GM19238 (cell line): ENCODE data around the gene EXOSC7.

ENCODE experiments used
- DNase-seq: peaks from one replicate; pipeline ENCODE4 v3.0.0; 2011; ENCODE audit warnings: low spot score; ENCODE audit not compliant: insufficient read length

Gene EXOSC7

DNA sequence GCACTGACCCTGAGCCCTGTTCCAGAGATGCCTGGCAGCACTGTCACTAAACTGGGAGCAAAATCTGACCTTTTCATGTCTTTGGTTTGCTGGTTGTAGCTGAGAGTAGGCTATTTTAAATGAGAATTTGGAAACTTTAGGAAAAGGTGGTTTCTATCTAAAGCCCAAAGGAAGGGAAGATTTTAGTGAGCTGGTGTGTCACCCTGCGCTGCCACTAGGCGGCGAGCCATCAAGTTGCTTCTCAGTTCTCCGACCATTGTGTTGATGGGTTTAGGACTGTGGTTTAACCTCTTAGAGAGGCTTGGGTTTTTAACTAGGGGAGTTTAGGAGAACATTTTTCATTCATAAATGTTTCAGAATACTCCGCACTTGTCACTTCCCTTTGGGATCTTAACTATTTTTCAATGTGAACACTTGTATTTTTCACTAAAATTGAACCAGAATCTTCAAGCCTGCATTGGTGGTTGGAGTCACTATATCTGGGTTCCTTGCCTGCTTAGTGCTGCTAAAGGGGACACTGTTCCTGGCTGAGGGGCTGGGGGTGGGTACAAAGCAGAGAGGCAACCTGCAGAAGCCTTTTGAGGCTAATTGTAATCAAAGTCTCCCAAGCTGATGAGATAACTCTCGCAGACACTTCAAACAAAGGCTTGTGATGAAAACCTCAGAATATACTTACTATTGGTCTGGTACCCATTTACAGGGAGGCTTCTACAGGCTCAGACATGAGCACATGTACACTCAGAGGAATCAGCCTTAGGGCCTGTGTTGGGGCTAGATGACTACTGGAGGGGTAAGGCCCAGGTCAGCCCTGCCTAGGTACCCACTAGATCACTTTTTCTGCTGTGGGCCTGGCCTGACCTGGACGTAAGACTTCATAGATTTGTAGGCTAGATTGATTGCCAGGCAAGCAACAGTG is 16.8 kb downstream of the EXOSC7 start:
- no peak for DNase-seq

DNA sequence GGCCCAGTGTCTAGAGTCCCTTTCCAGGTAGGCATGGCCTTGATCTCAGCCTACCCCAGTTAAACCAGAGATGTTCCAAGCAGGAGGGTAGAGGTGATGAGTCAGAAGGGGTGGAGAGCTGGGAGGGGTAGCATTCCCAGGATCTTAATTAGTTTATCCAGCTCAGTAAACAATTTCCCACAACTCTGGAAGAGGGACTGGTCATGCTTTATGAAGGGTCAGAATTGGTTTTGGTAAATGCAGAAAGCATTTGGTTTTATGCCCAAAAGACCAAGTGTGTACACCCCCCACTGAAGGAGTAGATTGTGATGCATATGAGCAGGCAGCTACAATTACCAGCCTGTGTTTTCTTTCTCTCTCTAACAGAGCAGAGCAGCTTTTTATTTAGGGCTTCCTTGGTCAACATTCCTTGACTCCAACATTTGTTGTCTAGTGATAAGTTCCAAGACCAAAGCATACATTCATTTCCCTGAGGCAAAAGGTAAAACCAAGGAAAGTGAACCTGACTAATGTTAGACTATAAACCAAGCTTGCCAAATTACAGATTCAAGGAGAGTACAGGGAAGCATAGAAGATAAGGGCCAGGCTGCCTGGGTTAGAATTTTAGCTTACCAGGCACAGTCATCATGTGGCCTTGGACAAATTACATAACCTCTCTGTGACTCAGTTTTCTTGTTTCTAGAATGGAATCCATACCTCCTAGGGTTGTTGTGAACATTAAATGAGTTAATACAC is 17.6 kb downstream of the EXOSC7 start:
- DNase-seq, result no peak

DNA sequence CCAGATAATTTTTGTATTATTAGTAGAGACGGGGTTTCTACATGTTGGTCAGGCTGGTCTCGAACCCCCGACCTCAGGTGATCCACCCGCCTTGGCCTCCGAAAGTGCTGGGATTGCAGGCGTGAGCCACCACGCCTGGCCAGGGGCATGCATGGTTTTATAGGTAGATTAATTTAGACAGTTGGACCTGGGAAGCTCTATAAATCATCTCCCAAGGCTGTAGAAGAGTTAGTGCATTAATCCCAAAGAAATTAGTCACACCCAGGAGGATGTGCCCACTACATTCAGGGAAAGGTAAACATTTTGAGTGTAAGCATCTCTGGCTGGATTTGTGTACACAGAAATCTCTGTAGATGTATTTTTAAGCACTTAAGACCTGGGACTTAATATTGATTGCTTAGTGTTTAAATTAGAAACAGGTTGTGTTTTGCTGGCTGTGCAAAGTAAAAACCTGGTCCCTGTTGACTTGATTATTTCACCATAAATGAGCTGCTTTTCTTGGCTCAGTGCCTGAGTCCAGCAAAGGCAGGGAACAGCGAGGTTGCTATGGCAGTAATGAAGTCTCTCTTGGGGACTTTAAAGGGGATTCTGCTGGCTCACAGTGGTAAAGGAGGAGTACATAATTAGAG is 19.2 kb downstream of the EXOSC7 start:
- no peak for DNase-seq

DNA sequence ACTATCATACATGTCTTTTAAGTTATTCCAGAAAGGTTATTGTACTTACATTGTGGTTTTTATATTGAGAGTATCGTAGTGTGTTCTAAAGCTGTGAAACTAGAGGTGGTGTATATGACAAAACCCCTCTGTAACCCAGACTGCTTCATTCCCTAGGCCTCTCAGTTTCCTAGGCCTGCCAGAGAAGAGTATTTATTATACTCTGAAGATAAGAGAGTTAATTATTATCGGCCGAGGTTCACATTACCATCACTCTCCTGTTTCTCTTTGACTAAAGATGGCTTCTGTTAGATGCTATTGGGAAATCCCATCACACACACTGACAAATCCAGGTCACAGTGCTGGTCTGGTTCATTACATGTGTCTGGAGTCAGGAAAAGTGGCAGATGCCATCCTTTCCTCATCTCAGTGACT is 20.5 kb downstream of the EXOSC7 start:
- no peak for DNase-seq

DNA sequence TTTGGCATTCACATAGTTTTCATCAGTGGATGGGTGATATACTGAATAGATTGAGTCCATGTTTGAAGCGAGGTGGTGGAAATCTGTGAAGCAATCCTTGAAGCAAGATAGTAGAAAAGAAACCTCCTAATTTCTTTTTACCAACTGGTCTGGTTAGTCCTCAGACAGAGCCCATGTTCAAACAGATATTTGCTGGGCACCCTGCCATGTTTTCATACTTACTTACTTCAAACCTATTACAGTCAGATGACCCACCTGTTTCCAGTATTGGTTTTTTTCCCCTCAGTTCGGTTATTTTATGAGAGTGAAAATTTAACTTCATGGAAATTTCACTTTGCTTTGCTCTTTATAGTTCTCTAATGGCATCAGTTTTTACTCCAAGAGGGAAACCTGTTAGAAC is 23.7 kb downstream of the EXOSC7 start:
- DNase-seq, result no peak

DNA sequence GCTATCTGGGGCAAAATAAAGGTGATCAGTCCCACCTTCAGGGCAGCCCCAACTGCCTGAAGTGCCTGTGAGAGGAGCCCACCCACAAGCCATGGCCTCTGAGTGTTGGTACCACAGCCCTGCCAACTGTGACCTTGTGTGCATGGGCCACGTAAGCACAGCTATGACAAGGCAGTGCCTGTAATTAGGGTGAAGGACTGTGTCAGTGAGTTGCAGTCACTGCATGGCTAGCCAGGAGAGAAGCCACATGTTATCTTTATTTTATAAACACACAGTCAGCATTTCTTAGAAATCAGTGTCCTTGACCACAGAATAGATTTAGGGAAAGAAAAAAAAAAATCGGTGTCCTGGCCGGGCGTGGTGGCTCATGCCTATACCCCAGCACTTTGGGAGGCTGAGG is 24.8 kb downstream of the EXOSC7 start:
- DNase-seq, result no peak

DNA sequence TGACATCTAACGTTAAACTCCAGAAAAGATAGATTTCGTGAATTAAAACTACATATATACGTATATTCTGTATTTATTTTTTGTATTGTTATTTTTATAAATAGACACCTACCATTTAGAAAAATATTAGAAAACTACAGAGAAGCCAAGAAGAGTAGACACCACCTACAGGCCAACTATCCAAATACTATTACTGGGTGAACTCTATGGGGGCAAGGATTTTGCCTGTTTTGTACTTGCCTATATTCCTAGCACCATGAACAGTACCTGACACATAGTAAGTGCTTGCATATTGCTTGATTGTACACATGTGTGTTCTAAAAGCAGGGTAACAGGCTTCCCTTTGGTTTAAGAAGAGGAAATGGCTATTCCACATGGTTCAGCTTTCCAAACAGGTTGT is 25.7 kb downstream of the EXOSC7 start:
- DNase-seq, result no peak

DNA sequence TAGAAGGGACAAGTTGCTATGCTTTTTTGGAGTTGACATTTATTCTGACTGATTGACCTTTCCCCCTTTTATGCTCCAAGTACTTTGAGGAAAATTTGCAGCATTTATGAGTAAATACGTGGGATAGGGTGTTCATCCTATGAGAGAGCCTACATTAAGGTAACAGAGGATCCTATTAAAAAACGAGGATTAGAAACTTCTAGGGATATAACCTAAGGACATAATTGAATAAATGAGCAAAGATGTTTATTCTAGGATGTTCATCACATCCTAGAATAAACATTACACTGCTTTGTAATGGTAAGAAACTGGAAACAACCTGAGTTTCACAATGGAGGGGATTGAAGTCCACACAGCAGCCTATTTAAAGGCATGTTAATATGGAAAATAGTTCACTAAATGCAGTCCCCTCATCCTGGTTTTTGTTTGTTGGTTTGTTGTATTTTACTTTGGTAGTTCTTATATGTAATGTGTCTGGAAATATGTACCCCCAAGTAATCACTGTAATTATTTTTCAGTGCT is 26.2 kb downstream of the EXOSC7 start:
- DNase-seq, result no peak

DNA sequence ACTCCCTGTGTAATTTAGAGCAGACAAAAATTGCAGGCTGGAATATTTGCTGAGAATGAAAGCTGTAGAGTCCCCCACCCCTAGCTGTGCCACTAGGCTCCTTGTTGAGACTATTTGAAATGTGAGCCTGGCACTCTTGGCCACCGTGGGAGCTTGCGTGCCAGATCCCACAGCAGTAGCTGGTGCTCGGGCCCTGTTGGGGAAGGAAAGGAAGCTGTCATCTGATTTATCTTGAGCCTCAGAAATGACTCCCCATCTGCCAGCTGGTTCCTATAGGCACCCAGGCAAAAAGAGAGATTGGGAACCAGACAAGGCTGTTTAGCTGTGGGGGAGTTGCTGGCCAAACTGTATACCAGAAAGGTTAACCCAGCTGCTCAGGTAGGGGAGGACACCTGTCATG is 26.7 kb downstream of the EXOSC7 start:
- no peak for DNase-seq

DNA sequence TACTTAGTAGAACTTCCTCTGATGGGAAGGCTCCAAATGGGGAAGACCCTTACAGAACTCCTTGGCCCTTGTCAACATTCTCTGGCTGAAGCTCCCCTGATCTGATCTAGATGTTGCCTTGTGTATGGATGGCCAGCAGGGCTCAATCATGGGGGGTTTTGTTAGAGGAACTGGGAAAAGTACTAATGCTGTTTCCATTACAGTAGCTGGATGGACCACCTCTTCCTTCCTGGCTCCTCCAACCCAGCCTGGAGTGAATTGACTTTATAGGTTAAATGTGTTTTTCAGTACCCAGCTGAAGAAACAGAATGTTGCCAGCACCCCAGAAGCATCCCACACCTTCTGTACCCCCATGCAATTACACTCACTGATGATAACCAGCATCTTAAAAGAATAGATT is 27.4 kb downstream of the EXOSC7 start:
- no peak for DNase-seq

DNA sequence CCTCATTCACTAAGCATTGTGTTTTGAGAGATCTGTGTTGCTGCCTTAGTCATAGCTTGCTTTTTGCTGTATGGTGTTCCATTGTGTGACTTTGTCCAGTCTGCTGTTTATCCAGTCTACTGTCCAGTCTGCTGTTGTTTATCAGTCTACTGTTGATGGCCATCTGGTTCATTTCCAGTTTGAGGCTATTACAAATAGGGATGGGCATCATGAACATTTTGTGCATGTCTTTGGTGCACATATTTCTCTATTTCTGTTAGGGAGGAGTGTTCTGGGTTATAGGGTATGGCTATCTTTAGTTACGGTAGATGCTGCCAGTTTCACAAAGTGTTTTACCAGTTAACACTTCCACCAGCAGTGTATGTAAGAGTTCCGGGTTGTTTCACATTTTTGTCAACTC is 27.8 kb downstream of the EXOSC7 start:
- DNase-seq, result no peak

DNA sequence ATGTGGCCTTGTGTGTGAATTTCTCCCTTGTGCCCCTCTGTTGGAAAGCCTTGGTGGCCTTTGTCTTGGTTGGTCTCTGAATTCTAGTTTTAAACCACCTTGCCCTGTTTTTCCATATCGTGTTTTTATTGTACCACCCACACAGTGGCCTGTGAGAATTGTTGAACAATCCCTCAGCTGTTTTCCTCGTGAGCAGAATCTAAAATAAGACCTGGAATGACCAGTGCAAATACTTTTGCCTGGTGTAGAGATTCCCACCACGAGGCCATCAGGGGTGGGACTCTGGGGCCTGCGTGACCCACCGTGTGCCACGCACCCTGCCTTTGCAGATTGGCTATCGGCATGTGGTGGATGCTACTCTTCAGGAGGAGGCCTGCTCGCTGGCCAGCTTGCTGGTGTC is 31.0 kb downstream of the EXOSC7 start:
- DNase-seq, result no peak

DNA sequence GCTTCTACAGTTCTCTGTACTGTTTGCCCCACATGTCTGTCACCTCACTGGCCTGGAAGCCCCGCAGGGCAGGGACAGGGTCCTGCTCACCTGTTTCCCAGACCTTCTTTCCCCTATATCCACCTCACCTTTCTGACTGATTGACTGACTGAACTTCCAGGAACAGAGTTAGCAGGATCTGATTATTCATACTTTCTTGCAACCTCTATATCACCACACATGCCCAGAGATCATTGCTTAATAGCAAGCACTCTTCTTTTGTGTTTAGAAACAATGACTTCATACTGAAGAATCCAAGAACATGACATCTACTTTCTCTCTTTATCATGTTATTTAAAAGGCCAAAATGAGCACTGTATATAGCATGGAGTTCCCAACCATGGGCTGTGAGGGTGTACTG is 32.1 kb downstream of the EXOSC7 start:
- no peak for DNase-seq

DNA sequence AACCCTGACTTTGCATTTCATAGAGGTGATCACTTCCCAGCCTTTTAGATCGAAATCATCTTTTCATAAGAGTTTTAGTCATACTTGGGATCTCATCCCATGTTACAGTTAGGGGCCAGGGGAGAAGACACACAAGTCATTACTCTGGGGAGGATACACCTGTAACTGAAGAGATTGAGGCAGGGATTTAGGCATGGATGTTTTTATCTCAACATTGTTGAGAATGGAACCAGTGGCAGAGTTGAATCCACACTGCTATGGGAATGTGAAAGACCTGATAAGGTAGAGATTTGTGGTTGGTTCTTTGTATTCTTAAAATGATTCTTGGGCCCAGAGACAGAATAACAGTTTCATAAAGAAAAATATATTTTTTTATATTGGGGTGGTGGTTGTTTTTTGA is 33.8 kb downstream of the EXOSC7 start:
- DNase-seq, result no peak

DNA sequence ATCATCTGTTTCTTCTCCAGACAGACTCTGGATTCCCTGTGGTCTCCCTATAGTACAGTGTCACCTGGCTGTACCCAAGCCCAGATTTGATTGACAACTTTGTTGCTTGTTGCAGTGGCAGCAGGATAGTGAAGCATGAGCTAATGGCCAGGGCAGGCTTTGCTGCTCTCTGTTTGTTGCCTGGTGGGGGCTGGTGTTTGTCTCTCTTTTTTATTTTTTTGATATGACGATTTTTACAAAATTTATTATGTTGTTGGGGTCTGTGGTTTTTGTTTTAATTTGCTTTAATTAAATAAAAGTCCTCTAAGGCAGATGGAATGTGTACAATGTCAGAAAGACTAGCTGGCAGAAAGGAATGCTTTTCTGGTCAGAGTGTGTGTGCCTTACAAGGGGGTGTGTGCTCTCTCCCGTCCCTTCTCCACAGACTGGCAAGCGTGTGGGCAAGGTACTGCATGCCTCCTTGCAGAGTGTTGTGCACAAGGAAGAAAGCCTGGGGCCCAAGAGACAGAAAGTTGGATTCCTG is 34.8 kb downstream of the EXOSC7 start:
- no peak for DNase-seq

DNA sequence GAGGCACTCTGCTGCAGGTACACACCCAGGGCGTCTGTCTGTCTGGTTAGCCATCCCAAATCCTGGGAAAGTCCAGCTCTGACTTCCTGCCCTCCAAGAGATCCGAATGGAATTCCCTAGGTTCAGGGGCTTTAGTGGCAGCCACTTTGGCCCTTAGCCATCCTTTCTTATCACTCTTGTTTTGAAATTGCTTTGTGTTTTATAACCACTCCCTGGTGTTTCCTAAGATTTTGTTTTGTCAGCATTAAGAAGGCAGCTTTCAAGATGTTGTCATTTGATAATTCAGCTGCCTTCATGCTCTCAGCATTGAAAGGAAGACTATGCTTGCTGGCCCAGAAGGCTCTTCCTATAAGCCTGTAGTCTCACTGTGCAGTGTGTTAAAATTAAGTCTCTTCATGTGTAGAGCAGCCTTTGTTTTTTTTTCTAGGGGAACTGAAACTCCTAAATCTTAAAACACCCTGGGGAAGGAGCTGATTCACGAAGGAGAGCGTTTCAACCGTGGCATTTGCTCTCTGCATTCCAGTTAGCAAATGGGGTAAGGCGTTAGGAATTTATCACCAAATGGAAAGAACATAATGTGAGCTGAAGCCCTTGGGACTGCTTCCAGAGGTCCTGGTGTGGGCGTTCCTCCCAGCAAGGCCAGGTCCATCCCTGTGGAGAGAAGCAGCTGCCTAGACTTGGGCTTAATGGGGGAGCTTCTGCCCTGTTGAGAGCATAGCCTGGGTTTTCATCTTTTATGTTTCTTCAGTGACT is 35.9 kb downstream of the EXOSC7 start:
- no peak for DNase-seq

DNA sequence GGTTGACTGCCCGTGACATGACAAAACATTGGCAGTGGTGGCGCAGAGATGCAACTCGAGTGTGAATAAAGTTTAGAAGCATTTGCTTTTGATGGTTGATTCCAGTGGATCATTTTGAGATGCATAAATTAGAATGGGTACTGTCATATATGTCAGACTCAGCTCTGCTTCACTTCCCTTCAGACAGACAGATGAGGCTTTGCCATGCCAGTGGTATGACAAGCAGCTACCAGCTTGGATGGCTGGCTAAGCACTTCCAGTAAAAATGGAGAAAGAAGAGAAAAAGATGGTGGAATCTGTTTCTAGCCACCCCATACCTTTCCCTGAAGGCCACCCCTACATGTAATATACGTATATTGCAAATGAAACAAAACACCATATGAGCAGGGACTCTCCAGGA is 36.5 kb downstream of the EXOSC7 start:
- DNase-seq, result no peak

DNA sequence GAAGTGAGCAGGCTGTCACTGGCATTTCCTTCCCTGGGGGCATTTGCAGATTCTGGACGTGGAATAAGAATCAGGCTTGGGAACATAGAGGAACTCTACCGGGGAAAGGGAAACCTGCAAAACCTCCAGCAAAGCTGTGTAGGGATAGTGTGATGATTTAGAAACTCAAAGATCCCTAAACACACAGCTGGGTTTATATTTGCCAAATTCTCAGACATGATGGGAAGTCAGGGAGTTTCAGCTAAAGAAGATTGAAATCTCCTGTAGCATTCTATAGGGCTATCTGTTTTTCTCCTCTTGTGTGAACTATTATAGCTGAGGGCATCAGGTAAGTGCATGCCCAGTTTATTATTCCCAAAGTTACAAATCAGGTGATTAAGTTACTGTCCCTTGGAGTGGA is 40.9 kb downstream of the EXOSC7 start:
- DNase-seq, result no peak

DNA sequence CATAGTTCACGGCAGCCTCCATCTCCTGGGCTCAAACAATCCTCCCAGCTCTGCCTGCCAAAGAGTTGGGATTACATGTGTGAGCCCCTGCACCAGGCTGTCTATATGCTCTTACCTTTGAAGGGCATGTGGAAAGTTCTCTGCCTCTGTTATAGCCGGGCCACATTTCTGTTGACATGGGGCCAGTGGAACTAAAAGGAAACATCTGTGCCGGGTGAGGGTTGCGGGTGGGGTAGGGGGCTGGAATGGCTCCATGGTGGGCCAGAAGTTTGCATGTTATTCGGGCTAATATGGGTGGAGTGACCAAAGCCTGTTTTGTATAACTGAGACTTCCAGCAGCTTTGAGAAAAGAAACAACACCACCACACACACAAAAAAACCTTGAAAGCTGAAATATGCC is 41.8 kb downstream of the EXOSC7 start:
- no peak for DNase-seq

DNA sequence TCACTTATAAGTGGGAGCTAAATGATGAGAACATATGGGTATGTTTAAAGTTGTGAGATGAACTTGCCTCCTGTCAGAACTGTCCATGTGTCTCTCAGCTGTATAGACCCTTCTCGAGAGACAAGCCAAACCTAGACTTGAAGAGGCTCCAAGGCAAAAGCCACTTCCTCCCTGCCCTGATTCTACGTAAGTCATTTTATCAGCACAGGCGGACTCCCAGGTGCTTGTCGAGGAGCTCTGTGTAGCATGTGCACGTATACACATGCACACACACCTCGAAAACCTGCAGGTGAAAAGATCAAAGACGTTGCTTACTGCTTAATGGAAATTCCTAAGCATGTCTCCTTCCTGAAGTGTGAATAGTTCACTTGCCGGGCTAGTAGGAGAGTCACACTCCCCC is 44.5 kb downstream of the EXOSC7 start:
- no peak for DNase-seq
